GM20000 (cell line): ENCODE measurements around the gene ACOX3.

Experiments
- DNase-seq: peaks from one replicate; pipeline ENCODE4 v3.0.0; 2012; ENCODE audit warnings: low spot score
- TF ChIP-seq, protein P1 (sequence below): IDR thresholded peaks from 2 replicates; pipeline ENCODE4 v1.5.1; 2012; ENCODE audit warnings: mild to moderate bottlenecking, control low read depth; ENCODE audit errors: extremely low read depth, missing control alignments

The ACOX3 gene

DNA sequence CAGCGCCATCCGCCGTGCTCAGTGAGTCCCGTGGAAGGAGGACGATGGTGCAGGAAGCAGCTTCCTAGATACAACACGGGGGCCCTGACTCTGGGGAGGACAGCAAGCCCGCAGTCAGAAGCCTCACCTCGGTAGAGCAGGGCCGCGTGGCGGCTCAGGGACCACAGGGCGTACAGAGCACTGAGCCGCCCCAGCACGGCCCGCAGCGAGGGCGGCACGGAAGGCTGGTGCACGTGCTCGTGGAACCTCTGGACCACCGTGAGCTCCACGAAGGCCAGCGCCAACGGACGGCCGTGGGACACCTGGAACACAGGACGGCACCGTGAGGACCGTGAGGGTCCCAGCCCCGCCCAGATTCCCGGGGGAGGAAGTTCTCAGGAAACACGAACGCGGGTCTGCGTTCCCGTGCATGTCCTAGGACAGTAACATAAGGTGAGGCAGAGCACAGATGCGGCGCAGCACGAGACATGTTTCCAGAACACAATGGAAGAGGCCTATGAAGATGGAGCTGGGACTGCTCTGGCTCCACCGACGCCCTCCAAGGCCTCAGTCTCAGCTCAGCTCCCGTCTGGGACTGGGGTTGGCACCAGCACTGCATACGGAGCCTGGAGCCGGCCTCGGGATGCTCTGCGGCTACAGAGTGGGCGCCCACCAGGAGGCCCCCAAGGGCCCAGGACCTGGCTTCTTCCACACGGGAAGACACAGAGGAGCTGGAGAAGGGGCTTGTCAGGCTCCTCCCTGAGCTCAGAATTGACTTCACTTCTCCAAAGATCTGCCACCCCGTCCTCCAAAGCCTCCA is 65.5 kb downstream of the ACOX3 start:
- TF ChIP-seq, protein P1, sequence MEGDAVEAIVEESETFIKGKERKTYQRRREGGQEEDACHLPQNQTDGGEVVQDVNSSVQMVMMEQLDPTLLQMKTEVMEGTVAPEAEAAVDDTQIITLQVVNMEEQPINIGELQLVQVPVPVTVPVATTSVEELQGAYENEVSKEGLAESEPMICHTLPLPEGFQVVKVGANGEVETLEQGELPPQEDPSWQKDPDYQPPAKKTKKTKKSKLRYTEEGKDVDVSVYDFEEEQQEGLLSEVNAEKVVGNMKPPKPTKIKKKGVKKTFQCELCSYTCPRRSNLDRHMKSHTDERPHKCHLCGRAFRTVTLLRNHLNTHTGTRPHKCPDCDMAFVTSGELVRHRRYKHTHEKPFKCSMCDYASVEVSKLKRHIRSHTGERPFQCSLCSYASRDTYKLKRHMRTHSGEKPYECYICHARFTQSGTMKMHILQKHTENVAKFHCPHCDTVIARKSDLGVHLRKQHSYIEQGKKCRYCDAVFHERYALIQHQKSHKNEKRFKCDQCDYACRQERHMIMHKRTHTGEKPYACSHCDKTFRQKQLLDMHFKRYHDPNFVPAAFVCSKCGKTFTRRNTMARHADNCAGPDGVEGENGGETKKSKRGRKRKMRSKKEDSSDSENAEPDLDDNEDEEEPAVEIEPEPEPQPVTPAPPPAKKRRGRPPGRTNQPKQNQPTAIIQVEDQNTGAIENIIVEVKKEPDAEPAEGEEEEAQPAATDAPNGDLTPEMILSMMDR = no peak
- DNase-seq = no peak

DNA sequence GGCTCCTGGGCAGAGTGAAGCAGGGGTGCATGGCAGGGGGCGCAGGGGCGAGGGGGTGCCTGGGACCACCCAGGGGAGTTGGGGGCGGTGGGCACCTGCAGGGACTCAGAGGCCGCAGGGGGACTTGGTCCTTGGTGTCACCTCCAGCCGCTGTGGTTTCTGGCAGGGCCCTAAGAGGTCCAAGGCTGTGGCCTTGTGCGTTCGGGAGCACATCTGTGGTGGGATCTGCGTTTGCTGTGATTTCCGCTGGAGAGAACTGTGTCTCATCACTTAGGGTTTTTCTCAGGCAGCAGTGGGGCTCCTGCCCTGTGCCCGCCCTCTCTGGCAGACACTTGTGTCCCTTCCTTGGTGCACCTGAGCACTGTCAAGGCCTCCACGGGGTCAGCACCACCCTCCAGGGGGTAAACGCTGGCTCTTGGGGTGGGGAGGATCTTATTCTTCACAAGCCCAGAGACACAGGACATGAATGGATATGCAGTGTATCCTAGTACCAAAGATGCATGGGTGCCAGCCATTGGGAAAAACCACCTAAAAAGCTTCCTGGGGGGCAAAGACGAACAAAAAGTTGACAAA is 66.5 kb downstream of the ACOX3 start:
- TF ChIP-seq, protein P1 = no peak
- DNase-seq = no peak

DNA sequence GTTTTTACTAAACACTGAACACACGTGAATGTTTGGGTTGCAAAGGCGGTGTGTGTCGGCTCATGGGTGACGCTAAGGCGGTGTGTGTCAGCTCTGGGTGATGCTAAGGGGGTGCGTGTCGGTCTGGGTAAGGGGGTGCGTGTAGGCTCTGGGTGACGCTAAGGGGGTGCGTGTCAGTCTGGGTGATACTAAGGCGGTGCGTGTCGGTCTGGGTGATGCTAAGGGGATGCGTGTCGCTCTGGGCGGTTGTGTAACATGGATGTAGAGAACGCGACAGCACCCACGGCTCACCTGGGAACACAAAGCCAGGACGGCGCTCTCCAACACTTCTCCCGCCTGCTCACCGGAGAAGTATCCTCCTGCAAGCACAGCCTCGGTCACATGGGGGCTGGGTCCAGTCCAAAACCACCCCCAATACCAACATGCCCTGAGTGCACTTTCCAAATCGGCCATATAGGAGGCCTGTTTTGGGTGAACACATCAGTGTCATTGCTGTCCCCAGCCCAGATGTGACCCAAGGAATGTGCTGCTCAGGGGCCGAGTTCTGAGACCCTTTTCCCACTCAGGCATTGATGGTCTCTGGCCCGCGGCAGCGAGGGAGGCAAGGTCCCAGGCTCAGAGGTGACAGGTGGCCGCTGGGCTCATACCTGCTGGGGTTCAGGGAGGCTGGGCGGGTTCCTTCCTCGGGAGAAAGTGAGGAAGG is 67.1 kb downstream of the ACOX3 start:
- DNase-seq = no peak
- TF ChIP-seq, protein P1 = no peak

DNA sequence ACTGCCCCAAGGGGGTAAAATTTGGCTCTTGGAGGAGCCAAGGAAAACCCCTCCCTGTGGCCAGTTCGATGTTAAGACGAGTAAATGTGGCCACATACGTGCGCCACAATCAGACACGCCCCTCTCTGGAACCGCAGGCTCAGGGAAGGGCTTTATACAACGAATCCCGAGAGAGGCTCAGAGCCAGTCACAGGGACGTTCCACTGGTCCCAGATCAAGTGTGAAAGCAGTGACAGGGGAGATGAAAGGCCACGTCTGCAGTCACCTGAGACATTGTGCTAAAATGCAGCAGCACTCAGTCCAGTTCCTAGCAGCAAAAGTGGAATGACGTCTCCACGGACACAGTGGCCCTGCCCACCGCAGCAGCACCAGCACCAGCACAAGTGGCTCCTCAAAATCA is 68.0 kb downstream of the ACOX3 start:
- TF ChIP-seq, protein P1 = no peak
- DNase-seq = no peak

DNA sequence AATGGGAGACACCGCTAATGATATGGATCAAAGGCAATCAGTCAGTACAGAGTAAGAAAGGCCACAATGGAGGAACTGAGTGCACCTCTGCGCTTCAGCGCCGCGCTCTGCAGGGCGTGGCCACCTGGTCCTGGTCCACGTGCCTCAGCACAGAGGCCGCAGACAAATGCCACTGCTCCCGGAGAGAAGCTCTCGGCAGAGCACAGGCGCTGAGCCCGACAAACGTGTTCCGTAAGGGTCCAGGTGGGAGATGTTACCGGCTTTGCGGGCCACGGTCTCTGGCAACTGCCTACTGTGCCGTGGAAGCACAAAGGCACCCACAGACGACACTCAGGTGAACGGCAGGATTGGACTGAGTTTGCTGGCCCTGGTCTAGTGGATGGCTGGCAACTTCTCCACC is 68.9 kb downstream of the ACOX3 start:
- DNase-seq = no peak
- TF ChIP-seq, protein P1 = no peak

DNA sequence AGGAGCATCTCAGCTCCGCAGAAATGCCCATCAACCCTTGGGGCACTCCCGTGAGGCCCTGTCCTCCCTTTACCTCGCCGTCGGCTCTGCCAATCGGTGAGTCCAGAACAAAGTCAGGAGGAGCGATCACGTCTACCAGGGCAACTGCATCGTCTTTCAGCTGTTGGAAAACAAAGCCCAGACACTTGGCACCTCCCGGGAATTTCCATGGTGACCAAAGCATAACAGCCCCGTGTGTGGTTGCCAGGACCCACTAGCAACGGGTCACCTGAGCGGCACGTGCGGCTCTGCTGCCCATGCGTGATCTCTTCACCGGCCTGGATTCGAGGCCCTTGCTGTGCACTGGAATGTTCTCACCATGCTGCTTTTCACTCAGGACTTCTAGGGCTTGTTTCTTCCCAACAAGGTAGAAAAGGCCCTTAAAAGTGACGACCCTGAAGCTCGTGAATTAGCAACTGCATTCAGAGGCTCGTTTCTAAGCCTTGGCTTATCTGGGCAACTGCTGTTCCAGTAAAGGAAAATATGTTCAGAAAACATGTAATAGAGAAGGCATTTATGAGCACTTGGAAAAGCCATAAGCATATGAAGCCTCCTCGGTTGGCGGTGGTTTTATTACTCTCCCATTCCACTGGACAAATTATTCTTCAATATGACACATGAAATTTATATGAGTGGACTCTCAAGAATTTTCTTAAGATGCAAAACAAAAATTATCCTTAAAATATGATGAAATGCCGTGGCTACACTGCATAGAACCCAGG is 69.5 kb downstream of the ACOX3 start:
- DNase-seq = no peak
- TF ChIP-seq, protein P1 = no peak
